ENCODE measurements around the gene BHMT2. TPM values are rescaled to one million over a fixed set of nuclear protein-coding genes. Genes with fewer than 3 reads are reported as not detected.

The BHMT2 gene
- total RNA-seq, 4 donors from 2014 or later: 1.3 to 16.4 (median 5.3) TPM; not detected in 1

GRCh38 chr5:79075646-79076426 is 6.3 kb downstream of the BHMT2 start:
- Histone ChIP-seq H3K4me1 (no peaks in the 10 kb centered on the region), H3K27me3 (no peaks in the 10 kb centered on the region), H3K4me3 (no peak overlapping the region), H3K36me3 (no peaks in the 10 kb centered on the region), H3K9me3 (no peaks in the 10 kb centered on the region), H3K27ac (no peak overlapping the region)
- TF ChIP-seq POLR2A (IDR thresholded peaks at IDR 0.05): no peak
- TF ChIP-seq CTCF (IDR thresholded peaks at IDR 0.05): no peak
- no peak for DNase-seq
- intact Hi-C loops (cut with DNase I; ENCODE audit: low total_unique reads): no loop called here

GRCh38 chr5:79076819-79077218 is 7.3 kb downstream of the BHMT2 start:
- no peaks in the 10 kb centered on the region for H3K4me1 ChIP-seq
- no peaks in the 10 kb centered on the region for H3K9me3 ChIP-seq
- no peak for TF ChIP-seq POLR2A (IDR thresholded peaks at IDR 0.05)
- no peak for TF ChIP-seq CTCF (IDR thresholded peaks at IDR 0.05)
- no peaks in the 10 kb centered on the region for H3K36me3 ChIP-seq
- intact Hi-C loops (cut with DNase I; ENCODE audit: low total_unique reads): no loop called here
- DNase-seq: no peak
- no peak overlapping the region for H3K4me3 ChIP-seq
- H3K27me3 ChIP-seq: no peaks in the 10 kb centered on the region
- H3K27ac ChIP-seq: no peak overlapping the region

GRCh38 chr5:79077680-79078365 is 8.3 kb downstream of the BHMT2 start:
- H3K9me3 ChIP-seq: no peaks in the 10 kb centered on the region
- no peaks in the 10 kb centered on the region for H3K27me3 ChIP-seq
- intact Hi-C loops (cut with DNase I; ENCODE audit: low total_unique reads): no loop called here
- DNase-seq: no peak
- TF ChIP-seq CTCF (IDR thresholded peaks at IDR 0.05) (no peak), POLR2A (IDR thresholded peaks at IDR 0.05) (no peak)
- no peak overlapping the region for H3K27ac ChIP-seq
- H3K36me3 ChIP-seq: no peaks in the 10 kb centered on the region
- H3K4me1 ChIP-seq: no peaks in the 10 kb centered on the region
- H3K4me3 ChIP-seq: no peak overlapping the region

- Histone ChIP-seq H3K36me3 (no peaks in the 10 kb centered on the region), H3K9me3 (no peaks in the 10 kb centered on the region), H3K4me3 (no peak overlapping the region), H3K27me3 (no peaks in the 10 kb centered on the region), H3K27ac (no peak overlapping the region), H3K4me1 (no peaks in the 10 kb centered on the region)
- no peak for DNase-seq
- TF ChIP-seq CTCF (IDR thresholded peaks at IDR 0.05): no peak
- intact Hi-C loops (cut with DNase I; ENCODE audit: low total_unique reads): no loop called here
These were observed 11.2 kb downstream of the BHMT2 start for GRCh38 chr5:79080804-79081203.

- DNase-seq: no peak
- no peaks in the 10 kb centered on the region for H3K27me3 ChIP-seq
- no peak overlapping the region for H3K4me3 ChIP-seq
- H3K36me3 ChIP-seq: no peaks in the 10 kb centered on the region
- H3K27ac ChIP-seq: no peak overlapping the region
- no peaks in the 10 kb centered on the region for H3K4me1 ChIP-seq
- no peak for TF ChIP-seq CTCF (IDR thresholded peaks at IDR 0.05)
- TF ChIP-seq POLR2A (IDR thresholded peaks at IDR 0.05): no peak
- intact Hi-C loops (cut with DNase I; ENCODE audit: low total_unique reads): no loop called here
- no peaks in the 10 kb centered on the region for H3K9me3 ChIP-seq
These were observed 12.2 kb downstream of the BHMT2 start for GRCh38 chr5:79081779-79082178.

All from uterus (tissue), 4 donors.